HG03159 (cell line): Measurements from ENCODE around the gene BNIP2.
"Not testable (repeated sequence)": the region's sequence is repeated elsewhere in the genome, so short reads cannot be mapped to it uniquely, and the experiment has no call there.

Experiments
- ATAC-seq: cut with Tn5 transposase; IDR thresholded peaks from one replicate; pipeline ENCODE4 v1.9.1; 2021; ENCODE audit warnings: mild to moderate bottlenecking, moderate library complexity; ENCODE audit not compliant: unreplicated experiment

Gene BNIP2

DNA sequence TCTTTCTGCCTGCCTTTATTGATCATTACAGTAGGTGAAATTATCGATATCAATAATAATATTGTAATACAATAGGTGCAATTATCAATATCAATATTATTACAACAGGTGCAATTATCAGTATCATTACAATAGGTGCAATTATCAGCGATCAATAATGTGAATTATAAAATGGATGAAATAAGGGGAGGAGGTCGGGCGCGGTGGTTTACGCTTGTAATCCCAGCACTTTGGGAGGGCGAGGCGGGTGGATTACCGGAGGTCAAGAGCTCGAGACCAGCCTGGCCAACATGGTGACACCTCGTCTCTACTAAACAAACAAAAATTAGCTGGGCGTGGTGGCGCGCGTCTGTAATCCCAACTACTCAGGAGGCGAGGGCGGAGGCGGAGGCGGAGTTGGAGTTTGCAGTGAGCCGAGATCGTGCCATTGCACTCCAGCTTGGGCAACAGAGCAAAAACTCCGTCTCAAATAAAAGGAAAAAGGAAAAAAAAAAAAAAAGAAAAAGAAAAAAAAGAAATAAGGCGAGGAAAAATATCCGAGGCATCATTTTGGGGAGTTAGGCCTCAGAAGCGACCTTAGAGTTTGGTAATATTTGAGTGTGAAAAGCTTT is 611 bp upstream of the BNIP2 start:
- no peak for ATAC-seq

DNA sequence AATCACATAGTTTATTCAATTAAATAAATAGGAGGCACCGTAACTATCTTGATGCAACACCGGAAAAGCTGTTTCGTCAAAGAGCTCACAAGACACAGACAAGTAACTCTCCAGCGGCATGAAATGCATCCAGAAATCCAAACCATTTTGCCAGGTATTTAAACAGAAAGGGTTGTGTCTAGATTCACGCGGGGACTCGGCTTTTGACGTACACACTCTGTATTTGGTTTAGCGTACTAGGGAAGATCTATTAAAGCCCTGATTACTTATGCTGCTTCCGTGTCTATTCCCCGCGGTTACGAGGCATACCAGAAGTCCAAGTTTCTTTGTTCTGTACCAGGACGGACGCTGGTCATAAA is 718 bp downstream of the BNIP2 start:
- ATAC-seq, result peak; percentile 0

DNA sequence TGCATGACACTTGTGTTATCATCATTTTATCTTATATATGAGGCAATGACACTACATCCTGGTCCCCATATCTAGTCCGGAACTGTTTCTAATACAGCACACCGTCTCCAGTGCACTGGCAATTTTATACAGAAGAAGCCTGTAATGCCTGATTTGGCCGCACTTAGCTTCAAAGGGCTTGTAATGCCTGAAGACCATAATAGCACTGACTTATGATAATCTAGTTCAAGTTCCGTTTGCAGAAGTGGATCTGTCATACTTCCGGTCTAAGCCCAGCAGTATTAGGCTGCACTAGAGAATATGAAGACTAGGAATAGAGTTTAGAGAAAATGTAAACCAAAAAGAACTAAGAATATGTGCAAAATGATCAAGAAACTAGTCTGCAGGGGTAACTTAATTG is 1.3 kb downstream of the BNIP2 start:
- ATAC-seq, result peak; percentile 29

DNA sequence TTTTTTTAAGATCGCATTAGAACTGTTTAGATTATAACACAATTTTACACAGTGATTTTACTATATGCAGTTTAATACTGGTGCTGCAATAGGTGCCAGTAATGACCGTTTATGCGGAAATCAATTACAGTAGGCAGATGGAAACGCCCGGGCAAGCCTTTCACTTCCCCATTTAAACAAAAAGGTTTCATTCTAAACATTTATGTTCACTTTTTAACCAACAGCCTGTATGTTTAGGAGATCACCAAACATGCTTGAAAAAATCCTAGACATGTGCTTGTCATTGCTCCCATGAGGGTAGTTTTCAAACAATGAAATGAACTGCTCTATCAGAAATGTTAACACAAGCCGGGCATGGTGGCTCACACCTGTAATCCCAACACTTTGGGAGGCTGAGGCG is 2.7 kb downstream of the BNIP2 start:
- no peak for ATAC-seq

DNA sequence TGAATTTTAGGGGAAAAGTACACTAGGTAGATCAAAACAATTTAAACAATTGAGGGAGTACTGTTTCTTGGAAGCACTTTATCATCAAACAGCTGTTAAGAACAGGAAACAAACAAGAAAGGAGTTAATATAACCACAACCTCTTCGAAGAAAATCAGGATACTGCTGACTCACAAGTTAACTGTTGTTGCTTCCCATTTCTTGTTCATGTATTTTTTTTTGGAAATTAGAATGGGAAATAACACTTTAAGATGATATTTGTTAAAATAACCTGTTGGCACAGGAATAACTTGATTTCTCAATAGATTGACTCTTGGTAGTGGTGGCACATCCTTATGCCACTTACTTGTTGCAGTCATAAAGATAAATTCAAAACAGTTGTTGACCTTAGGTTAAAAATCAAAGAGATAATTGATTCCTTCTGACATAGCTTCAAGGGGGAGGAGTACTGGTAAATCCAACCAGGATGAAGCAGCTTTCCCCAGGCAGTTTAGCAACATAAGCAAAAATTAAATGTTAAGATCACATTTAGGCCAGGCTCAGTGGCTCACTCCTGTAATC is 3.3 kb downstream of the BNIP2 start:
- ATAC-seq, result no peak

DNA sequence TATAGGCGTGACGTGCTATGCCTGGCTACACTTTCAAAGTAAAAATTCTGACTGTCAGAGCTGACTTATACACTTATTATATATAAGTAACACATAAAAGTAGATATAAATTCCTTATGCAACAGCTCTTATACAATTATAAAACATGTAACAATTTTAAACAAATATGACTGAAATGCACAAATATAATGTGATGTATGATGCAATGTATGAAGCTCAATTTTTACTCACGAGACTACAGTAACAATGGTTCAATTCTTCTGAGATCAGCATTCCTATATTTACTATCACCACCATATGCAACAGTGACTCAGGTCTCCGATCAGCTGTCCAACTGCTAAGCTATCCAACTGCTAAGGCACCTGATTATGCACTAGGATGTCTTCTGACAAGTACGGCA is 8.2 kb downstream of the BNIP2 start:
- no peak for ATAC-seq

DNA sequence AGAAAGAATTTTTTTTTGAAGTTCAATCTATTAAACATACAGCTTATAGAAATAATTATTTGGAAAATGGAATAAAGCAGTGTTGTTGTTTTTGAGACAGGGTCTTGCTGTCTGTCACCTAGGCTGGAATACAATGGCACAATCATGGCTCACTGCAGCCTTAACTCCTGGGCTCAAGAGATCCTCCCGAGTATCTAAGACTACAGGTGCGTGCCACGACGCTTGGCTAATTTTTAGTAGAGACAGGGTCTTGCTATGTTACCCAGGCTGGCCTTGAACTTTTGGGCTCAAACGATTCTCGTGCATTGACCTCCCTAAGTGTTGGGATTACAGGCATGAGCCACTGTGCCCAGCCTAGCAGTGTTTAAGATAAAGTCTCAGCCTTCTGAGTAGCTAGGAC is 8.8 kb downstream of the BNIP2 start:
- ATAC-seq, result no peak

DNA sequence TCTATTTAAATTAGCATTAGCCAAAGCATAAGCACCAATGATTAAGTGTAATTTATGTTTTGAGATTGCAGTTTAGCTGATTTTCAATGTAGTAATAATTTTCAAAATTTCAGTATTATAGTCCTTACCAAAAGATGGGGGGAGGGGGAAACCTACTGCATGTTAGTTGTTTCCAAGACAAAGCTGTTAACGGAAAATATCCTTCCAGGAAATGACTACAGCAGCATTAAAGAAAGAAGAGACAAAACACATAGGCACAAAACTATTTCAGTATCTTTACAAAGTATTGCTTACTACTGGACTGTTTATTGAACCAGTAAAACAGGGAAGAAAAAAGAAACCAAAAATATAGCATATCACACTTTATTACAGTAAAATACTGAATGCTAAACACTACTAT is 10.5 kb downstream of the BNIP2 start:
- no peak for ATAC-seq

DNA sequence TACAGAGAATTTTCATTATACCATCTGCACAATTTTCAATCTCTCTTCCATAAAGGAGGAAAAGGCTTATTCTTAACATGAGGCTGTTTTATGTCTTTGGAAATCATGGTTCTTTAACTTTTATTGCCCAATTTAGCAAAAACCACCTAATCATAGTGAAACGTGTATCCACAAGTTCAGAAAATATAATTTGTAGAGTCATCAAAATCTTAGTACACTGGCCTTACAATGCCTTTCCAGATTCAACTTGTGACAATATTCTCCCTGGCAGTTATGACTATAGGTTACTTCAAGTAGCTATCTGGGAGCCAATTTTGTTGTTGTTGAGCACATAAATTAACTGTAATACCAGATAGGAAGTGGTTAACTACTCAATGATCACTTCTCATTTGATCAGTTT is 10.9 kb downstream of the BNIP2 start:
- ATAC-seq, result no peak

DNA sequence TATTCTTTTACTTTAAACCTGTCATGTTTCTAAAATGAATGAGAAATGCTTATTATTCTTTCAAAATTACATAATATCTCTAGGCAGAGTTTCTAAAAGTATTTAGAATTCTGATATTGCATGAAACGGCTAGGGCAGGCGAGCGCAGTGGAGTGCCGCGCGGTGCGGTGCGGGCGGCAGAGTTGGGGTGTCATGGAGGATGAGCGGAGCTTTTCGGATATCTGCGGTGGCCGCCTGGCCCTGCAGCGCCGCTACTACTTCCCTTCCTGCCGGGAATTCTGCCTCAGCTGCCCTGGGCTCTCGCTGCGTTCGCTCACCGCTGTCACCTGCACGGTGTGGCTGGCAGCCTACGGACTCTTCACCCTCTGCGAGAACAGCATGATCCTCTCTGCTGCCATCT is 12.6 kb downstream of the BNIP2 start:
- no peak for ATAC-seq

DNA sequence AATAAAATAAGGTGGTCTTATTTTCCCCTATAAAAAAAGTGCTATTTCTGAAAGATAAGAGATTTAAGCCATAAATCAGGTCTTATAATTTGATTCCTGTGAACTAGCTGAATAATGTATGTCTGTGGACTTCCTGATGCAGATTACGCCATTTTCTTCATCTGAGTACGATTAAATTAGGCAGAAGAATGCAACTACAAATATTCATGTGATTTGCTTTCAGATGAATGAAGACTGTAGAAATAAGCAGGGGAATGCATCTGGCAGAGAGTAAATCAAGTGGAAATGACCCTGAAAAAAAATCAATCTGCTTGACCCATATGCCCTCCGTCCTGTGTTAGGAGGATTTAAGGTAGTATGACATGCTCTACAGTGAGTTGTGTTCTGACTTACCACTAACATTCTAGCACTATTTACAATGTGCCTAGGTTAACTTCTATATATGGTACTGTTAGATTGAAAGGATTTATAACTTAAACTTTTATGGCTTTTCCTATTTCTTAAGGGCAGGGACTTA is 14.7 kb downstream of the BNIP2 start:
- no peak for ATAC-seq

DNA sequence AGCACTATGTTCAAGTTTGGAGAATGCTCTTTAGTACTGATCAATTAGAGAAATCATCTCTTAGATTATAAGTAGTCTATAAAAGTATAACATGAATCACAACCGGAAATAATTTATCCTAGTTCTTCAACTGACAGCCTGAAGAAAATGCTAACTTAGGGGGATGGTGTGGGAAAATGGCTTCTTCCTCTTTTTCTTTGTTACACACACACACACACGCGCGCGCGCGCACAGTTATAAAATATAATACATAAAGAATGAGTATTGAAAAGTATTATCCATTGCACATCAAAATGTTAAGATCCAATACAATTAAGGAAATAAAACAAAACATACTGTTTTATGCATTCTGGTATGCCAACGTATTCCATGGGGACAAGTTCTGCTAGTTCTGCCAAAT is 20.6 kb downstream of the BNIP2 start:
- no peak for ATAC-seq

DNA sequence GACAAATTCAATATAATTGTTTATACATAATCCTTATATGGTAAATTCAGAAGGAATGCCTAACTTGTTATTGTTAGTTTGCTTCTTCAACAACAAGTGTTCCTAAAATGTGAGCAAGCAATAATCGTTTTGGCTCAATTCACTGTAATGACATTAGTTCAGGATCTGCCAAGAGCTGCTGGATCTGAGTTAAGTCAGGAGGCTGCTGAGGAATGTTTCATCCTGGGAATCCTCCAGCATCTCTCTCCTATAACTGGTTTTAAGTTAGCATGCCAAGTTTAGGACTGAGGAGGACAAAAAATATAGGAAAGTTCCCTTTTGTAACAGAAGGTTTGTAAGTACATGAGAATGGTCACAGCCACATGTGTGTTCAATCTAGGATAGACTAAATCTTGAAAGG is 26.9 kb downstream of the BNIP2 start:
- ATAC-seq, result no peak

DNA sequence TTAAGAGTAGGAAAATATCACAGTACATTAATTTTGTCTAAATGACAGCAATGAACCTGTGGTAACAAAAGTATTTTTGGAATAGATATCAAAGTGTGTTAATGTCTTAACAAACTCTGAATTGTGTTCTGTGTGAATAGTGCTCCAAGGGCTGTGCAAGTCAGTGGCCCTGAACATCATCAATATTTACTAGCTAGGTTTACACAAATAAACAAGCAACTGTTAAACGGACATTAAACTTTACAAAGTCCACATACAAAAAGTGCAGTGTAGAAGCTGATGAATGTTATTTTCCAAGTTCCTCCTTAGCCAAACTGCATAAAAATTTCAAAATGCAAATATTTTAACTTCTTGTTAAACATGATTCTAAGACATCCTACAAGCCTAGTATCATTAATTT is 29.8 kb downstream of the BNIP2 start:
- ATAC-seq, result no peak

DNA sequence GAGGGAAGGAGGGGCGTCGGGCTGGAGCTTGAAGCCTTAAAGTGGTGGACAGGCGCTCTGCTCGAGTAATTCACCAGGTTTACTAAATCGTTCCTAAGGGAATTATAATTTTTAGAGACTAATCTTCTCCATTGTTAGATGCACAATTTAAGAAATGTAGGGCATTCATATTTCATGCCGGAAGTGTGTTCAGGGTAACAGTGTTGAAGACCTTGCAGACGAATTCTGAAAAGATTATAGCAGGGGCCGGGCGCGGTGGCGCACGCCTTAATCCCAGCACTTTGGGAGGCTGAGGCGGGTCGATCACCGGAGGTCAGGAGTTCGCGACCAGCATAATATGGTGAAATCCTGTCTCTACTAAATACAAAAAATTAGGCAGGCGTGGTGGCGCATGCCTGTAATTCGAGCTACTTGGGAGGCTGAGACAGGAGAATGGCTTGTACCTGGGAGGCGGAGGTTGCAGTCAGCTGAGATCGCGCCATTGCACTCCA is 31.4 kb downstream of the BNIP2 start:
- no peak for ATAC-seq

DNA sequence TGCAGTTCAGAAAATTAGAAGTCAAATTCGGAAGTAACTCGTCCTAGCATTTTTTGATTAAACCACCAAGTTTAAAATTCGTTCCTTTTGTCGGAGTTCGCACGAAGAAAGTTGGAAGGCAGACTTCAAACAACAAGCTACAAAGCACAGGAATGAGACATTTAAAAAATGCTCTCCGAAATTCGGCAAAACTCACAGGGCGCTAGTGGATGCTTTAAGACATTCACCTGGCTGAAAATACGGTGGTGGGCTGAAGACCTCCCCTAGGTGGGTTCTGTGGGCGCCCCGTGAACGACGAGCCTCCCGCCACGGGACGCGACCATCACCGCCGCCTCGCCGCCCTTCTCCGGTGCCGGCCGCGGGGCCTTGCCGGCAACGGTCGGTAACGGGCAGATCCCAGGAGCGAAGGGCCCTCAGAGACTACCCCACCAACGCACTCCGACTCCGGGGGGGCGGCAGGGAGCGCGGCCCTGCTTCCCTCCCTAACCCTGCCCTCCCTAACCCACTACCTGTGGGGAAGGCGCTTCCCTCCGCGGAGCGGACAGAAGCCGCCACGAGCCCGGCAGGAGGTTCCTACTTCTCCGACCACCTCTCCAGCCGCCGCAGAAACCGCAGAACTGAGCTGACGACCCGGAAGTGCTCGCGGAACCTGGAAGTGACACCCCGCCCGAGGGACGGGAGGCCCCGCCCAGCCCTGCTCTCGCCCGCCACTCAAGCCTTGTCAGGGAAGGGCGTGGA is 32.1 kb downstream of the BNIP2 start, which contains the start of gene GTF2A2:
GTF2A2 (minus strand) TSS at position 619 of the 738 bp plus-strand sequence. CDS start 5,238 bp downstream, outside the sequence.
- peak; percentile 98 for ATAC-seq

DNA sequence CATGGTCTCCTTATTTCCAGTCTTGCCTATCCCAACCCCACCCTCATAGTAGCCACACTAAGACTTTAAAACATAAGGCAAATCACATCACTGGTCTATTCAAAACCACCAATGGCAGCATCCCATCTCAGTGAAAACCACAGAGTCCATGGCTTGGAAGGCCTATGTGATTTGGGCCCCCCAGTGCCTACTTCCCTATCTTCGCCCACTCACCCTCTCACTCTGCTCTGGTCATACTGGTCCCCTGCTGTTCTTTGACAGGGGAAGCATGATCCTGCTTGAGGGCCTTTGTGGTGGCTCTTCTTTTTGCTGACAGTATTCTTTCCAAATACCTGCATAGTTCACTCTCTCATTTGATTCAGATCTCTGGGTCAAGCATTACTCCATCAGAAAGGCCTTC is 35.1 kb downstream of the BNIP2 start:
- ATAC-seq, result no peak

DNA sequence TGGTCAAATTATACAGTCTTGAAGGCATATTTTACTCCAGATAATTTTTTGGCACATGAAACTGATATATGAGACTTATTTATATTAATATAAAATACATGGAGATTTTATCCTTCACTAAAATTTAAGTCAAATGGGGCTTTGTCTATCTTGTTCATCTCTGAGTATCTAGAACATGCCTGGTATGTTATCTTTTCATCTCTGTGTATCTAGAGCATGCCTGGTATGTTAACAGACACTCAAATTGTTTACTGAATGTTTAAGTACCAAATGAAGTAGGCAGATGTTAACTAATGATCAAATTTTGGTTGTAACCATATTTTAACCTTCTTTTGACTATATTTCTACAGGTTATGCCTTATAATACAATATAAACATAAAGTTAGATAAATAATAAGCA is 39.5 kb downstream of the BNIP2 start:
- no peak for ATAC-seq

DNA sequence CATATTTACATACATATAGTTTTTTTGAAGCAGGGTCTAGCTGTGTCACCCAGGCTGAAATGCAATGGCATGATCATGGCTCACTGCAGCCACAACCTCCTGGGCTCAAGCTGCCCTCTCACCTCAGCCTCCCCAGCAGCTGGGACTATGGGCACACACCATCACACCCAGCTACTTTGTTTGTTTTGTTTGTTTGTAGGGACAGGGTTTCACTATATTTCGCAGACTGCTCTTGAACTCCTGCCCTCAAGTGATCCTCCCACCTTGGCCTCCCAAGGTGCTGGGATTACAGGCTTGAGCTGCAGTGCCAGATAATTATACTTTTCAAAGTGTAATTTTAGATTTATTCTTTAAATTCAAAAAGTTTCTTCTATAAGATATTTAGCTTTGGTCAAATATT is 42.0 kb downstream of the BNIP2 start:
- no peak for ATAC-seq

DNA sequence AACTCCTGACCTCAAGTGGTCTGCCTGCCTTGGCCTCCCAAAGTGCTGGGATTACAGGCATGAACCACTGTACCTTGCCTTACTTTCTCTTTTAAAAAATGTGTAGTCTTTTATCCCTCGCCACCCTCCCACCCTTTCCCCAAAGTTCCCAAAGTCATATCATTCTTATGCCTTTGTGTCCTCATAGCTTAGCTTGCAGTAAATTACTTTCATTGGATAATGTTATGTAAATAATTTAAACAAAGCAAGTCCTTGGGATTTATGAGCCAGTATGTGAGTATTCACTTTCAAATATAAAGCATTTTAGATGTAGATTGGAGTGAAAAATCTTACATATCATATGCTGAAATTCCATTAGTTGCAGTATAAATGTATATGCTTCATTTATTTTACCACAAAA is 42.8 kb downstream of the BNIP2 start:
- no peak for ATAC-seq

DNA sequence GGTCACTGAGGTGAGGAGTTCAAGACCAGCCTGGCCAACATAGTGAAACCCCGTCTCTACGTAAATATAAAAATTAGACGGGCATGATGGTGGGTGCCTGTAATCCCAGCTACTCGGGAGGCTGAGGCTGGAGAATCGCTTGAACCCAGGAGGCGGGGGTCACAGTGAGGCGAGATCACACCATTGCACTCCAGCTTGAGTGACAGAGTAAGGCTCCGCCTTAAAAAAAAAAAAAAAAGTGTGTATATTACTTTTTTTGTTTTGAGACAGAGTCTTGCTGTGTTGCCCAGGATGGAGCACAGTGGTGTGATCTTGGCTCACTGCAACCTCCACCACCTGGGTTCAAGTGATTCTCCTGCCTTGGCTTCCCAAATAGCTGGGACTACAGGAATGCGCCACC is 43.3 kb downstream of the BNIP2 start:
- ATAC-seq, result not testable (repeated sequence)

DNA sequence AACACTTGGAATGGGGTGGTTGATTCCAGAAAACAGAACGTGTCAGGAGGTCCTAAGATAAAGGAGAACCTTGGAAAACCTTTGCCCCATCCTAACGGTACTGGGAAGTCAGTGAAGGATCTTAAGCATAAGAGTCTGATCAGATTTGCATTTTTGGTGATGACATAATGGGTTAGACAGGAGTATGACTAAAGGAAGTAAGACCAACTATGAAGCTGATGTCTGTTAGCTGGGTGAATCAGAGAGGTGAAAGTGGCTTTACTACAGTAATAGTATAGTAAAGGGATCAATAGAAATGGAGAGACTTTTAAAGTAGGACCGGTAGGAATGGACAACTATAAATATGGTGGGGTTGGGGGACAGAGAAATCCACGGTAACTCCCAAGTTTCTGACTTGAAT is 44.4 kb downstream of the BNIP2 start:
- no peak for ATAC-seq
